HG03280 (cell line): ENCODE measurements around the gene ADAM22.

Source experiments
- ATAC-seq: cut with Tn5 transposase; IDR thresholded peaks from one replicate; pipeline ENCODE4 v1.9.1; 2021; ENCODE audit warnings: mild to moderate bottlenecking, moderate library complexity; ENCODE audit not compliant: unreplicated experiment

Gene ADAM22

GRCh38 chr7:88208521-88208920 lies 274.5 kb downstream of the ADAM22 start:
- ATAC-seq = no peak

GRCh38 chr7:88212918-88213317 lies 278.9 kb downstream of the ADAM22 start:
- no peak for ATAC-seq

- no peak for ATAC-seq
These were observed 280.4 kb downstream of the ADAM22 start for GRCh38 chr7:88214456-88214855.

GRCh38 chr7:88215295-88215694 lies 281.2 kb downstream of the ADAM22 start:
- ATAC-seq = no peak

- ATAC-seq = no peak
These were observed 282.2 kb downstream of the ADAM22 start for GRCh38 chr7:88216276-88216675.

- peak; percentile 72 for ATAC-seq
These were observed 283.8 kb downstream of the ADAM22 start for GRCh38 chr7:88217675-88218428.

- no peak for ATAC-seq
These were observed 284.3 kb downstream of the ADAM22 start for GRCh38 chr7:88218429-88218745.

- ATAC-seq = peak; percentile 32
These were observed 285.0 kb downstream of the ADAM22 start for GRCh38 chr7:88218836-88219605.

- ATAC-seq = peak; percentile 71
These were observed 286.0 kb downstream of the ADAM22 start, which contains the start of gene SRI for GRCh38 chr7:88219781-88220747. TSS of gene SRI (minus strand) at chr7:88220038. CDS start at chr7:88220026, 12 bp downstream.

GRCh38 chr7:88223265-88223664 lies 289.2 kb downstream of the ADAM22 start:
- no peak for ATAC-seq

- no peak for ATAC-seq
These were observed 290.7 kb downstream of the ADAM22 start for GRCh38 chr7:88224601-88225275.

- ATAC-seq = no peak
These were observed 292.1 kb downstream of the ADAM22 start for GRCh38 chr7:88226201-88226600.

- ATAC-seq = no peak
These were observed 292.9 kb downstream of the ADAM22 start for GRCh38 chr7:88226886-88227516.

GRCh38 chr7:88229302-88229995 lies 295.4 kb downstream of the ADAM22 start:
- ATAC-seq = no peak

- ATAC-seq = no peak
These were observed 296.6 kb downstream of the ADAM22 start for GRCh38 chr7:88230646-88231045.

GRCh38 chr7:88233828-88234227 lies 299.8 kb downstream of the ADAM22 start:
- no peak for ATAC-seq

- ATAC-seq = no peak
These were observed 305.8 kb downstream of the ADAM22 start for GRCh38 chr7:88239852-88240251.

- peak; percentile 76 for ATAC-seq
These were observed 309.4 kb downstream of the ADAM22 start for GRCh38 chr7:88243345-88243909.

- no peak for ATAC-seq
These were observed 310.2 kb downstream of the ADAM22 start for GRCh38 chr7:88244258-88244657.
